Testis (tissue), 3 donors: ENCODE results near the gene RIMS1. TPM values are rescaled to one million over a fixed set of nuclear protein-coding genes. Genes with fewer than 3 reads are reported as not detected.
"Not testable (repeated sequence)": the region's sequence is repeated elsewhere in the genome, so short reads cannot be mapped to it uniquely, and the experiment has no call there.

ENCODE experiments used
- DNase-seq: peaks from one replicate; pipeline ENCODE4 v3.0.0-alpha.2; 2019
- H3K27ac ChIP-seq, 2 donors: fragments of 200-600 bp; sonication (generic); one replicate each; pipeline ENCODE4 v1.5.1; 2019
- H3K27me3 ChIP-seq: fragments of 200-600 bp; sonication (generic); one replicate; pipeline ENCODE4 v1.5.1; 2019
- H3K36me3 ChIP-seq: fragments of 200-600 bp; sonication (generic); one replicate; pipeline ENCODE4 v1.5.1; 2017; ENCODE audit warnings: low read depth; ENCODE audit errors: missing control alignments
- H3K4me1 ChIP-seq: fragments of 200-600 bp; sonication (generic); one replicate; pipeline ENCODE4 v1.5.1; 2019
- H3K4me3 ChIP-seq, 2 donors: fragments of 200-600 bp; sonication (generic); one replicate each; pipeline ENCODE4 v1.5.1; 2017 to 2019
- H3K9me3 ChIP-seq: fragments of 200-600 bp; sonication (generic); one replicate; pipeline ENCODE4 v1.5.1; 2017
- CTCF ChIP-seq, 3 experiments: fragments of 450-650 bp in 2 of 3; fragments of 200-600 bp in 1 of 3; sonication (generic) in 1 of 3; IDR thresholded peaks; one replicate each; pipeline ENCODE4 v1.5.1; 2016 to 2019; ENCODE audit warnings: antibody characterized with exemption in 3 of 3, mild to moderate bottlenecking in 2 of 3, moderate library complexity in 1 of 3
- POLR2A ChIP-seq: fragments of 450-650 bp; IDR thresholded peaks from one replicate; pipeline ENCODE4 v1.6.1; 2017; ENCODE audit warnings: antibody characterized with exemption, mild to moderate bottlenecking, moderate library complexity
- whole genome bisulfite sequencing, 2 donors: methylation state at CpG; one replicate each; pipeline ENCODE4 v1.1.5; 2018; 5-methylcytosine and 5-hydroxymethylcytosine counted together
- intact Hi-C: fragments of 100-400 bp; cut with DNase I; formaldehyde crosslinking; loops from one replicate; pipeline ENCODE4 v1.15.1; 2023; ENCODE audit warnings: low total_unique reads
- polyA plus RNA-seq: library from polyadenylated mRNA; stranded (reverse); fragments of 350-450 nt; fragmentation: Illumina TruSeq; extraction: RNeasy Lipid Tissue Mini Kit (QIAGEN cat#74804); gene quantifications from one replicate; pipeline ENCODE4 v1.2.3, GENCODE V29; 2014; ENCODE audit warnings: low read depth, low replicate concordance; ENCODE audit not compliant: insufficient read depth
- total RNA-seq, 2 donors: library from RNA; depleted of rRNA; stranded (reverse); fragments of >200 nt; gene quantifications; one replicate each; pipeline ENCODE4 v1.2.3, GENCODE V29; 2016

Gene RIMS1
- total and polyA plus RNA-seq, 3 donors from 2014 or later: 10.0 to 40.9 (median 40.6) TPM

GRCh38 chr6:72316675-72317380, 430.5 kb downstream of the RIMS1 start:
- H3K4me3 ChIP-seq: no peak overlapping the region
- 93 to 97% methylated on average over 6 to 9 of the region's 9 CpGs for WGBS, 2 donors
- no peaks in the 10 kb centered on the region for H3K4me1 ChIP-seq
- no peaks in the 10 kb centered on the region for H3K36me3 ChIP-seq
- TF ChIP-seq CTCF (IDR thresholded peaks at IDR 0.05): no peak
- no peak for TF ChIP-seq POLR2A
- H3K9me3 ChIP-seq: no peaks in the 10 kb centered on the region
- no peak for DNase-seq
- H3K27ac ChIP-seq: no peak overlapping the region
- intact Hi-C loops: no loop called here
- H3K27me3 ChIP-seq: no peaks in the 10 kb centered on the region

GRCh38 chr6:72321788-72322187, 435.4 kb downstream of the RIMS1 start:
- Histone ChIP-seq H3K4me3 (no peak overlapping the region), H3K27ac (no peak overlapping the region), H3K36me3 (no peaks in the 10 kb centered on the region), H3K27me3 (no peaks in the 10 kb centered on the region), H3K4me1 (no peaks in the 10 kb centered on the region), H3K9me3 (no peaks in the 10 kb centered on the region)
- no peak for DNase-seq
- intact Hi-C loops: loop anchor here (5.0 kb wide), 1 partner anchor 1451 kb away; no protein-coding TSS in a partner anchor
- no peak for TF ChIP-seq POLR2A
- TF ChIP-seq CTCF (IDR thresholded peaks at IDR 0.05): no peak

GRCh38 chr6:72322771-72323170, 436.4 kb downstream of the RIMS1 start:
- WGBS, 2 donors: 60 to 66% methylated on average over 2 of the region's 2 CpGs
- Histone ChIP-seq H3K4me1 (no peaks in the 10 kb centered on the region), H3K27me3 (no peaks in the 10 kb centered on the region), H3K9me3 (no peaks in the 10 kb centered on the region), H3K4me3 (no peak overlapping the region), H3K36me3 (no peaks in the 10 kb centered on the region), H3K27ac (no peak overlapping the region)
- intact Hi-C loops: loop anchor here (5.0 kb wide), 1 partner anchor 1450 kb away; no protein-coding TSS in a partner anchor
- DNase-seq: no peak
- TF ChIP-seq POLR2A: no peak
- no peak for TF ChIP-seq CTCF (IDR thresholded peaks at IDR 0.05)

GRCh38 chr6:72324591-72324990, 438.2 kb downstream of the RIMS1 start:
- 86 to 94% methylated on average over 4 of the region's 4 CpGs for WGBS, 2 donors
- no peak overlapping the region for H3K4me3 ChIP-seq
- no peaks in the 10 kb centered on the region for H3K9me3 ChIP-seq
- no peaks in the 10 kb centered on the region for H3K4me1 ChIP-seq
- intact Hi-C loops: loop anchor here (5.0 kb wide), 1 partner anchor 1448 kb away; no protein-coding TSS in a partner anchor
- no peak for TF ChIP-seq POLR2A
- TF ChIP-seq CTCF (IDR thresholded peaks at IDR 0.05): no peak
- no peak overlapping the region for H3K27ac ChIP-seq
- no peaks in the 10 kb centered on the region for H3K27me3 ChIP-seq
- H3K36me3 ChIP-seq: no peaks in the 10 kb centered on the region
- no peak for DNase-seq

- Histone ChIP-seq H3K4me1 (no peaks in the 10 kb centered on the region), H3K27me3 (no peaks in the 10 kb centered on the region), H3K4me3 (no peak overlapping the region), H3K27ac (no peak overlapping the region), H3K36me3 (no peaks in the 10 kb centered on the region), H3K9me3 (no peaks in the 10 kb centered on the region)
- no peak for DNase-seq
- TF ChIP-seq POLR2A (no peak), CTCF (IDR thresholded peaks at IDR 0.05) (no peak)
- WGBS, 2 donors: 80 to 86% methylated on average over 1 of the region's 1 CpG
- intact Hi-C loops: no loop called here
These were observed 442.4 kb downstream of the RIMS1 start for GRCh38 chr6:72328775-72329174.

GRCh38 chr6:72335203-72335602, 448.9 kb downstream of the RIMS1 start:
- WGBS, 2 donors: 86 to 90% methylated on average over 2 of the region's 2 CpGs
- intact Hi-C loops, H3K36me3 ChIP-seq, H3K27ac ChIP-seq, H3K4me1 ChIP-seq, DNase-seq, H3K9me3 ChIP-seq, H3K27me3 ChIP-seq, H3K4me3 ChIP-seq: not testable (repeated sequence)
